ENCODE data around the gene TGFB1I1.

Gene TGFB1I1

GRCh38 chr16:31453255-31454204 is 18.4 kb upstream of the TGFB1I1 start:
- Histone ChIP-seq H3K36me3 (ENCODE audit: control insufficient read depth, low read length) (peaks cover 20% of the 10 kb centered on the region), H3K9me2 (replicated peaks; ENCODE audit: control insufficient read depth, low read length) (no peaks in the 10 kb centered on the region), H3K4me1 (ENCODE audit: control insufficient read depth, low read length) (peaks cover 25% of the 10 kb centered on the region), H3K4me3 (ENCODE audit: low read length) (no peak overlapping the region), H3K27me3 (ENCODE audit: control insufficient read depth, low read length) (no peaks in the 10 kb centered on the region), H3K9me3 (ENCODE audit: control insufficient read depth, insufficient read depth, low read length) (no peaks in the 10 kb centered on the region), H3K27ac (ENCODE audit: low read depth, low read length) (no peak overlapping the region), H3K79me2 (ENCODE audit: control insufficient read depth, low read length) (peaks cover 34% of the 10 kb centered on the region), H4K20me1 (ENCODE audit: control insufficient read depth, insufficient read depth, low read depth, low read length) (peaks cover 24% of the 10 kb centered on the region), H3K4me2 (ENCODE audit: low read length) (no peak overlapping the region), H3F3A (ENCODE audit: control insufficient read depth, insufficient read depth) (peaks cover 3% of the 10 kb centered on the region; the same call in 1 of the 2 replicates)
- TF ChIP-seq EZH2phosphoT487 (IDR thresholded peaks at IDR 0.05; ENCODE audit: borderline replicate concordance, low read length): no peak
- TF ChIP-seq, protein P1, sequence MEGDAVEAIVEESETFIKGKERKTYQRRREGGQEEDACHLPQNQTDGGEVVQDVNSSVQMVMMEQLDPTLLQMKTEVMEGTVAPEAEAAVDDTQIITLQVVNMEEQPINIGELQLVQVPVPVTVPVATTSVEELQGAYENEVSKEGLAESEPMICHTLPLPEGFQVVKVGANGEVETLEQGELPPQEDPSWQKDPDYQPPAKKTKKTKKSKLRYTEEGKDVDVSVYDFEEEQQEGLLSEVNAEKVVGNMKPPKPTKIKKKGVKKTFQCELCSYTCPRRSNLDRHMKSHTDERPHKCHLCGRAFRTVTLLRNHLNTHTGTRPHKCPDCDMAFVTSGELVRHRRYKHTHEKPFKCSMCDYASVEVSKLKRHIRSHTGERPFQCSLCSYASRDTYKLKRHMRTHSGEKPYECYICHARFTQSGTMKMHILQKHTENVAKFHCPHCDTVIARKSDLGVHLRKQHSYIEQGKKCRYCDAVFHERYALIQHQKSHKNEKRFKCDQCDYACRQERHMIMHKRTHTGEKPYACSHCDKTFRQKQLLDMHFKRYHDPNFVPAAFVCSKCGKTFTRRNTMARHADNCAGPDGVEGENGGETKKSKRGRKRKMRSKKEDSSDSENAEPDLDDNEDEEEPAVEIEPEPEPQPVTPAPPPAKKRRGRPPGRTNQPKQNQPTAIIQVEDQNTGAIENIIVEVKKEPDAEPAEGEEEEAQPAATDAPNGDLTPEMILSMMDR (IDR thresholded peaks at IDR 0.05; ENCODE audit: low read depth, low read length, poor library complexity, severe bottlenecking): no peak

- TF ChIP-seq, protein P1 (IDR thresholded peaks at IDR 0.05; ENCODE audit: low read depth, low read length, poor library complexity, severe bottlenecking): peak; percentile 80
- no peak for TF ChIP-seq EZH2phosphoT487 (IDR thresholded peaks at IDR 0.05; ENCODE audit: borderline replicate concordance, low read length)
- Histone ChIP-seq H3K9me3 (ENCODE audit: control insufficient read depth, insufficient read depth, low read length) (no peaks in the 10 kb centered on the region), H4K20me1 (ENCODE audit: control insufficient read depth, insufficient read depth, low read depth, low read length) (peaks cover 30% of the 10 kb centered on the region), H3K79me2 (ENCODE audit: control insufficient read depth, low read length) (peaks cover 42% of the 10 kb centered on the region), H3K4me3 (ENCODE audit: low read length) (peak overlapping the region; percentile 39), H3K27me3 (ENCODE audit: control insufficient read depth, low read length) (no peaks in the 10 kb centered on the region; the same call in 1 of the 2 replicates), H3F3A (ENCODE audit: control insufficient read depth, insufficient read depth) (peaks cover 3% of the 10 kb centered on the region; the same call in 1 of the 2 replicates), H3K36me3 (ENCODE audit: control insufficient read depth, low read length) (peaks cover 20% of the 10 kb centered on the region), H3K9me2 (replicated peaks; ENCODE audit: control insufficient read depth, low read length) (no peaks in the 10 kb centered on the region), H3K4me1 (ENCODE audit: control insufficient read depth, low read length) (peaks cover 32% of the 10 kb centered on the region), H3K4me2 (ENCODE audit: low read length) (peak overlapping the region; percentile 54), H3K27ac (ENCODE audit: low read depth, low read length) (no peak overlapping the region)
These were observed 16.2 kb upstream of the TGFB1I1 start for GRCh38 chr16:31455601-31456314.

DNA sequence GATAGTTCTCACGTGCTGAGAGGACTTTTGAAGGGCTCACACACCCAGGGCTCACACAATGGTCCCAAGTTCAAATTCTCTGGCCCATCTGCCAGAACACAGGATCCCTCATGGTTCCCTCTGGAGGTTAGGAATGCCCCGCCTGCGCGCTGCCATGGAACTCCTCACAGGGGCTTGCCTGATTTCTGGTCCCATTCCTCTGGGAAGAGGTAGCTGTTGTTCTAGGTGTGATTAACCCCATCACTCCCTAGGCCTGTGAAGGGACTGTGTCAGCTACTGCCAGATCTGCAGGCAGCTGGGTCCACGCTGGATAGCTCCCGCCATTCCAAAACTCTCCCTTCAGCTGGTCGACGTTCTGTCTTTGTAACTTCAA is 15.0 kb upstream of the TGFB1I1 start:
- Histone ChIP-seq H3K4me2 (ENCODE audit: low read length) (peak overlapping the region; percentile 91), H3K36me3 (ENCODE audit: control insufficient read depth, low read length) (peaks cover 20% of the 10 kb centered on the region), H3K27ac (ENCODE audit: low read depth, low read length) (no peak overlapping the region), H3K4me1 (ENCODE audit: control insufficient read depth, low read length) (peaks cover 32% of the 10 kb centered on the region), H3K79me2 (ENCODE audit: control insufficient read depth, low read length) (peaks cover 42% of the 10 kb centered on the region), H3F3A (ENCODE audit: control insufficient read depth, insufficient read depth) (peaks cover 3% of the 10 kb centered on the region; the same call in 1 of the 2 replicates), H4K20me1 (ENCODE audit: control insufficient read depth, insufficient read depth, low read depth, low read length) (peaks cover 30% of the 10 kb centered on the region), H3K4me3 (ENCODE audit: low read length) (peak overlapping the region; percentile 89; the same call in 1 of the 2 replicates), H3K9me3 (ENCODE audit: control insufficient read depth, insufficient read depth, low read length) (no peaks in the 10 kb centered on the region), H3K27me3 (ENCODE audit: control insufficient read depth, low read length) (no peaks in the 10 kb centered on the region; the same call in 1 of the 2 replicates), H3K9me2 (replicated peaks; ENCODE audit: control insufficient read depth, low read length) (no peaks in the 10 kb centered on the region)
- TF ChIP-seq, protein P1 (IDR thresholded peaks at IDR 0.05; ENCODE audit: low read depth, low read length, poor library complexity, severe bottlenecking): no peak
- TF ChIP-seq EZH2phosphoT487 (IDR thresholded peaks at IDR 0.05; ENCODE audit: borderline replicate concordance, low read length): no peak
